HepG2 (cell line): ENCODE results near the gene SLC16A3. TPM values are rescaled to one million over a fixed set of nuclear protein-coding genes. Genes with fewer than 3 reads are reported as not detected.

Experiments
- AKNA ChIP-seq: sonication (generic); formaldehyde crosslinking; IDR thresholded peaks from 2 replicates; pipeline ENCODE4 v1.4.0; 2020; ENCODE audit warnings: missing genetic modification reagents, borderline replicate concordance
- ATF2 ChIP-seq: sonication (generic); formaldehyde crosslinking; IDR thresholded peaks from 2 replicates; pipeline ENCODE4 v1.4.0; 2020; ENCODE audit warnings: missing genetic modification reagents
- ATF7 ChIP-seq, 2 experiments: fragments of 450-650 bp in 1 of 2; sonication (generic) in 1 of 2; formaldehyde crosslinking in 1 of 2; IDR thresholded peaks; 2 replicates each; pipeline versions ENCODE4 v1.4.0 to v1.6.1; 2016 to 2020; ENCODE audit warnings: antibody characterized with exemption in 1 of 2, mild to moderate bottlenecking in 1 of 2, missing genetic modification reagents in 1 of 2
- BHLHE40 ChIP-seq: IDR thresholded peaks from 2 replicates; pipeline ENCODE4 v1.6.1; 2011; ENCODE audit warnings: low read length, improper control_type of control experiment
- E2F1 ChIP-seq: sonication (generic); formaldehyde crosslinking; IDR thresholded peaks from 2 replicates; pipeline ENCODE4 v1.5.0; 2020; ENCODE audit warnings: missing genetic modification reagents
- FLYWCH1 ChIP-seq: sonication (generic); formaldehyde crosslinking; IDR thresholded peaks from 2 replicates; pipeline ENCODE4 v1.8.1; 2023; ENCODE audit warnings: mild to moderate bottlenecking, missing genetic modification reagents
- GFI1 ChIP-seq: sonication (generic); formaldehyde crosslinking; IDR thresholded peaks from 2 replicates; pipeline ENCODE4 v1.5.0; 2020; ENCODE audit warnings: missing genetic modification reagents, mild to moderate bottlenecking, borderline replicate concordance
- JUN ChIP-seq: sonication (generic); formaldehyde crosslinking; IDR thresholded peaks from 2 replicates; pipeline ENCODE4 v1.4.0; 2020; ENCODE audit warnings: mild to moderate bottlenecking, missing genetic modification reagents
- MAFG ChIP-seq: sonication (generic); formaldehyde crosslinking; IDR thresholded peaks from 2 replicates; pipeline ENCODE4 v1.5.1; 2020; ENCODE audit warnings: mild to moderate bottlenecking, missing genetic modification reagents
- NFKBIZ ChIP-seq: IDR thresholded peaks from 2 replicates; pipeline ENCODE4 v1.6.1; 2018; ENCODE audit warnings: missing genetic modification reagents, missing compliant biosample characterization
- THAP9 ChIP-seq: sonication (generic); formaldehyde crosslinking; IDR thresholded peaks from 2 replicates; pipeline ENCODE4; 2020; ENCODE audit warnings: missing genetic modification reagents, mild to moderate bottlenecking, borderline replicate concordance
- YEATS4 ChIP-seq: sonication (generic); formaldehyde crosslinking; IDR thresholded peaks from 2 replicates; pipeline ENCODE4 v1.4.0; 2020; ENCODE audit warnings: missing genetic modification reagents, borderline replicate concordance
- ZBTB38 ChIP-seq: sonication (generic); formaldehyde crosslinking; IDR thresholded peaks from 2 replicates; pipeline ENCODE4 v1.5.1; 2020; ENCODE audit warnings: mild to moderate bottlenecking, missing genetic modification reagents
- ZFP41 ChIP-seq: sonication (generic); formaldehyde crosslinking; IDR thresholded peaks from 2 replicates; pipeline ENCODE4 v1.4.0; 2020; ENCODE audit warnings: mild to moderate bottlenecking, missing genetic modification reagents, borderline replicate concordance
- ZNF362 ChIP-seq: sonication (generic); formaldehyde crosslinking; IDR thresholded peaks from 2 replicates; pipeline ENCODE4 v1.4.0; 2020; ENCODE audit warnings: missing genetic modification reagents, mild to moderate bottlenecking, borderline replicate concordance
- ZNF792 ChIP-seq: IDR thresholded peaks from 2 replicates; pipeline ENCODE4 v1.6.1; 2016
- ZNF83 ChIP-seq: sonication (generic); formaldehyde crosslinking; IDR thresholded peaks from 2 replicates; pipeline ENCODE4 v1.4.0; 2020; ENCODE audit warnings: missing genetic modification reagents, mild to moderate bottlenecking, borderline replicate concordance
- polyA plus RNA-seq, 8 experiments: library from polyadenylated mRNA; depleted of rRNA in 3 of 8; stranded (reverse) in 7 of 8; unstranded in 1 of 8; fragments of >200 nt; fragmentation: Illumina TruSeq in 4 of 8; extraction: Trizol in 4 of 8; gene quantifications; 2 replicates each; pipeline versions ENCODE4 v1.2.1 to v1.2.3, GENCODE V29; 2011 to 2016; ENCODE audit warnings: low read depth in 4 of 8, missing spikeins in 1 of 8, mixed read lengths in 1 of 8; ENCODE audit not compliant: insufficient read depth in 1 of 8
- total RNA-seq, 5 experiments: library from RNA; depleted of rRNA; stranded (reverse); fragments of >200 nt; fragmentation: Illumina TruSeq; extraction: Trizol; gene quantifications; 2 replicates each; pipeline ENCODE4 v1.2.3, GENCODE V29; 2016; ENCODE audit warnings: low read depth in 1 of 5

The SLC16A3 gene
- total and polyA plus RNA-seq, 2 of the 13 experiments (the other 11 are each of a cell fraction or from before 2014, with no cell fraction given) = 242 to 349 TPM

GRCh38 chr17:82241926-82242697, 13.3 kb downstream of the SLC16A3 start (continued):
- no peak for TF ChIP-seq BHLHE40
- TF ChIP-seq ATF2 (CRISPR knock-in tag) = no peak; the same call in 1 of the 2 replicates
- TF ChIP-seq GFI1 (CRISPR knock-in tag) = no peak
- peak; percentile 60 for TF ChIP-seq JUN
- no peak for TF ChIP-seq AKNA (CRISPR knock-in tag)
- no peak for TF ChIP-seq ZNF362 (CRISPR knock-in tag)
- TF ChIP-seq YEATS4 (CRISPR knock-in tag) = no peak
- TF ChIP-seq MAFG (CRISPR knock-in tag) = no peak
- TF ChIP-seq ZBTB38 (CRISPR knock-in tag) = peak; percentile 49
- no peak for TF ChIP-seq ATF7 (IDR thresholded peaks at IDR 0.05)
- TF ChIP-seq ATF7 (CRISPR knock-in tag; IDR thresholded peaks at IDR 0.05) = no peak
- no peak for TF ChIP-seq E2F1 (CRISPR knock-in tag)
- TF ChIP-seq FLYWCH1 (CRISPR knock-in tag) = no peak
- TF ChIP-seq THAP9 (CRISPR knock-in tag) = no peak; the same call in 1 of the 2 replicates
- TF ChIP-seq ZNF792 = peak; percentile 59; the same call in 1 of the 2 replicates
- peak; percentile 59; the same call in 1 of the 2 replicates for TF ChIP-seq ZFP41 (CRISPR knock-in tag)
- TF ChIP-seq ZNF83 = 0 out of 2 replicates have a peak, but pooled peaks have one; percentile 83
- no peak for TF ChIP-seq NFKBIZ
